HEK293 (cell line): ENCODE measurements around the gene CD44.

ENCODE experiments used
- CTCF ChIA-PET: fragments of 350-600 bp; formaldehyde crosslinking; extraction: SDS; loops from one replicate; lab custom pipeline; 2021; ENCODE audit warnings: antibody characterized with exemption; lab: Yijun Ruan, JAX
- POLR2A ChIA-PET: fragments of 300-600 bp; formaldehyde crosslinking; extraction: SDS; loops from one replicate; lab custom pipeline; 2020; ENCODE audit warnings: antibody characterized with exemption, inconsistent platforms; lab: Yijun Ruan, JAX
- H3K27ac ChIP-seq: fragments of 200-500 bp; sonication (Bioruptor generic); 2 replicates; pipeline ENCODE4 v1.5.1; 2014; ENCODE audit warnings: low read depth, low read length, control low read depth, inconsistent platforms; ENCODE audit errors: extremely low read depth
- H3K36me3 ChIP-seq, 2 experiments: fragments of 200-500 bp in 1 of 2; sonication (Bioruptor generic) in 1 of 2; 1 replicate in 1 of 2; 2 replicates in 1 of 2; pipeline ENCODE4 v1.5.1; 2014 to 2017; ENCODE audit warnings: inconsistent platforms in 2 of 2, low read length in 2 of 2; ENCODE audit not compliant: control insufficient read depth in 2 of 2, insufficient read depth in 1 of 2
- H3K4me1 ChIP-seq: fragments of 200-500 bp; sonication (Bioruptor generic); 2 replicates; pipeline ENCODE4 v1.5.1; 2014; ENCODE audit warnings: mild to moderate bottlenecking, low read length, inconsistent platforms; ENCODE audit not compliant: control insufficient read depth, insufficient read depth
- H3K4me3 ChIP-seq: 2 replicates; pipeline ENCODE4 v1.5.1; 2011; ENCODE audit warnings: low read depth, mild to moderate bottlenecking, control low read depth, low read length, moderate library complexity
- H3K9me3 ChIP-seq: fragments of 200-500 bp; sonication (Bioruptor generic); 2 replicates; pipeline ENCODE4 v1.5.1; 2014; ENCODE audit warnings: low read depth, low read length, inconsistent platforms; ENCODE audit not compliant: control insufficient read depth, insufficient read depth
- BCL11A ChIP-seq: fragments of 450-650 bp; formaldehyde crosslinking; IDR thresholded peaks from 2 replicates; pipeline ENCODE4 v1.5.1; 2016; ENCODE audit warnings: low read depth, missing biosample characterization, missing genetic modification characterization
- EGR2 ChIP-seq: fragments of 450-650 bp; formaldehyde crosslinking; IDR thresholded peaks from 2 replicates; pipeline ENCODE4 v1.5.1; 2016; ENCODE audit warnings: low read depth, missing biosample characterization, missing genetic modification characterization
- HOXC10 ChIP-seq: sonication (generic); formaldehyde crosslinking; IDR thresholded peaks from 2 replicates; pipeline ENCODE4 v1.8.1; 2023; ENCODE audit warnings: mild to moderate bottlenecking, missing genetic modification reagents
- IKZF3 ChIP-seq: fragments of 450-650 bp; IDR thresholded peaks from 2 replicates; pipeline ENCODE4 v1.5.0; 2018; ENCODE audit warnings: missing biosample characterization, mild to moderate bottlenecking, missing genetic modification characterization, moderate library complexity
- KLF8 ChIP-seq: fragments of 450-650 bp; formaldehyde crosslinking; IDR thresholded peaks from 2 replicates; pipeline ENCODE4 v1.5.1; 2016; ENCODE audit warnings: missing biosample characterization, missing genetic modification characterization
- PBX3 ChIP-seq: sonication (generic); formaldehyde crosslinking; IDR thresholded peaks from 2 replicates; pipeline ENCODE4 v1.8.1; 2022; ENCODE audit warnings: mild to moderate bottlenecking, moderate library complexity, missing genetic modification reagents
- PRDM1 ChIP-seq: fragments of 450-650 bp; formaldehyde crosslinking; IDR thresholded peaks from 2 replicates; pipeline ENCODE4; 2016; ENCODE audit warnings: missing biosample characterization, missing genetic modification characterization
- REST ChIP-seq: fragments of 450-650 bp; formaldehyde crosslinking; IDR thresholded peaks from 2 replicates; pipeline ENCODE4 v1.5.1; 2016; ENCODE audit warnings: missing biosample characterization, missing genetic modification characterization
- SCRT1 ChIP-seq: fragments of 450-650 bp; formaldehyde crosslinking; IDR thresholded peaks from 2 replicates; pipeline ENCODE4 v1.5.1; 2016; ENCODE audit warnings: missing biosample characterization, missing genetic modification characterization, borderline replicate concordance
- SCRT2 ChIP-seq: fragments of 450-650 bp; formaldehyde crosslinking; IDR thresholded peaks from 2 replicates; pipeline ENCODE4 v1.5.1; 2016; ENCODE audit warnings: missing biosample characterization, missing genetic modification characterization
- SP7 ChIP-seq: fragments of 450-650 bp; formaldehyde crosslinking; IDR thresholded peaks from 2 replicates; pipeline ENCODE4 v1.5.1; 2016; ENCODE audit warnings: missing biosample characterization, missing genetic modification characterization
- WT1 ChIP-seq: fragments of 450-650 bp; formaldehyde crosslinking; IDR thresholded peaks from 2 replicates; pipeline ENCODE4 v1.5.1; 2016; ENCODE audit warnings: missing biosample characterization, missing genetic modification characterization
- ZBTB10 ChIP-seq: fragments of 450-650 bp; formaldehyde crosslinking; IDR thresholded peaks from 2 replicates; pipeline ENCODE4 v1.5.1; 2016; ENCODE audit warnings: missing biosample characterization, missing genetic modification characterization
- ZBTB26 ChIP-seq: fragments of 450-650 bp; formaldehyde crosslinking; optimal IDR thresholded peaks from 2 replicates; pipeline ENCODE3; 2016; ENCODE audit warnings: missing biosample characterization, mild to moderate bottlenecking, missing genetic modification characterization
- ZBTB49 ChIP-seq: fragments of 450-650 bp; formaldehyde crosslinking; IDR thresholded peaks from 2 replicates; pipeline ENCODE4 v1.5.1; 2016; ENCODE audit warnings: missing biosample characterization, missing genetic modification characterization, low read depth
- ZBTB8A ChIP-seq: fragments of 450-650 bp; formaldehyde crosslinking; IDR thresholded peaks from 2 replicates; pipeline ENCODE4 v1.5.1; 2016; ENCODE audit warnings: missing biosample characterization, missing genetic modification characterization
- ZNF214 ChIP-seq: fragments of 450-650 bp; formaldehyde crosslinking; IDR thresholded peaks from 2 replicates; pipeline ENCODE4 v1.5.1; 2017; ENCODE audit warnings: missing biosample characterization, mild to moderate bottlenecking, missing genetic modification characterization, borderline replicate concordance
- ZNF221 ChIP-seq: fragments of 450-650 bp; formaldehyde crosslinking; IDR thresholded peaks from 2 replicates; pipeline ENCODE4 v1.5.1; 2017; ENCODE audit warnings: missing biosample characterization, missing genetic modification characterization, borderline replicate concordance
- ZNF302 ChIP-seq: fragments of 450-650 bp; formaldehyde crosslinking; IDR thresholded peaks from 2 replicates; pipeline ENCODE4 v1.5.1; 2016; ENCODE audit warnings: missing biosample characterization, missing genetic modification characterization, low read depth
- ZNF354C ChIP-seq: fragments of 450-650 bp; formaldehyde crosslinking; IDR thresholded peaks from 2 replicates; pipeline ENCODE4 v1.5.1; 2016; ENCODE audit warnings: missing biosample characterization, missing genetic modification characterization, low read depth, borderline replicate concordance
- ZNF48 ChIP-seq: fragments of 450-650 bp; formaldehyde crosslinking; IDR thresholded peaks from 2 replicates; pipeline ENCODE4 v1.5.1; 2016; ENCODE audit warnings: missing biosample characterization, missing genetic modification characterization
- ZNF654 ChIP-seq: fragments of 450-650 bp; formaldehyde crosslinking; IDR thresholded peaks from 2 replicates; pipeline ENCODE4 v1.5.1; 2016; ENCODE audit warnings: low read depth, missing biosample characterization, missing genetic modification characterization
- ZNF664 ChIP-seq: fragments of 450-650 bp; formaldehyde crosslinking; IDR thresholded peaks from 2 replicates; pipeline ENCODE4 v1.5.1; 2016; ENCODE audit warnings: missing biosample characterization, missing genetic modification characterization
- ZNF701 ChIP-seq: fragments of 450-650 bp; formaldehyde crosslinking; IDR thresholded peaks from 2 replicates; pipeline ENCODE4 v1.5.1; 2016; ENCODE audit warnings: missing biosample characterization, missing genetic modification characterization
- ZNF785 ChIP-seq: fragments of 450-650 bp; formaldehyde crosslinking; IDR thresholded peaks from 2 replicates; pipeline ENCODE4 v1.5.1; 2016; ENCODE audit warnings: missing biosample characterization, missing genetic modification characterization
- ZNF792 ChIP-seq: fragments of 450-650 bp; formaldehyde crosslinking; IDR thresholded peaks from 2 replicates; pipeline ENCODE4 v1.5.1; 2016; ENCODE audit warnings: missing biosample characterization, missing genetic modification characterization
- ZSCAN16 ChIP-seq: fragments of 450-650 bp; formaldehyde crosslinking; IDR thresholded peaks from 2 replicates; pipeline ENCODE4 v1.5.1; 2016; ENCODE audit warnings: missing biosample characterization, missing genetic modification characterization

CD44 gene

GRCh38 chr11:35135222-35135621 lies 3.7 kb upstream of the CD44 start:
- no peak overlapping the region for H3K4me3 ChIP-seq
- CTCF ChIA-PET = no interaction called here
- H3K4me1 ChIP-seq = no peaks in the 10 kb centered on the region
- POLR2A ChIA-PET = no interaction called here
- no peak overlapping the region for H3K27ac ChIP-seq
- H3K9me3 ChIP-seq = no peaks in the 10 kb centered on the region
- no peaks in the 10 kb centered on the region for H3K36me3 ChIP-seq
- TF ChIP-seq ZBTB8A (tag by site-specific recombination) (no peak), HOXC10 (CRISPR knock-in tag) (no peak), ZNF214 (tag by site-specific recombination) (no peak), PRDM1 (tag by site-specific recombination) (no peak), ZNF48 (no peak), ZNF792 (tag by site-specific recombination) (no peak), SP7 (tag by site-specific recombination) (no peak), ZBTB49 (tag by site-specific recombination) (no peak), ZBTB26 (tag by site-specific recombination) (no peak), PBX3 (CRISPR knock-in tag) (no peak), ZNF664 (no peak), ZNF701 (no peak)

GRCh38 chr11:35136311-35136710 lies 2.7 kb upstream of the CD44 start:
- ChIA-PET CTCF (no interaction called here), POLR2A (no interaction called here)
- no peak overlapping the region for H3K27ac ChIP-seq
- H3K36me3 ChIP-seq = no peaks in the 10 kb centered on the region
- no peak overlapping the region for H3K4me3 ChIP-seq
- H3K9me3 ChIP-seq = no peaks in the 10 kb centered on the region
- H3K4me1 ChIP-seq = no peaks in the 10 kb centered on the region
- no peak for TF ChIP-seq ZNF654
- TF ChIP-seq ZBTB10 = no peak
- TF ChIP-seq ZNF354C (tag by site-specific recombination) = no peak
- TF ChIP-seq WT1 = no peak
- TF ChIP-seq ZSCAN16 (tag by site-specific recombination) = no peak
- no peak for TF ChIP-seq ZNF785 (tag by site-specific recombination)
- TF ChIP-seq IKZF3 (tag by site-specific recombination) = no peak
- TF ChIP-seq ZNF214 (tag by site-specific recombination) = no peak
- TF ChIP-seq ZNF221 (tag by site-specific recombination) = no peak
- TF ChIP-seq ZNF302 = no peak
- TF ChIP-seq SCRT1 (tag by site-specific recombination) = no peak
- TF ChIP-seq SCRT2 (tag by site-specific recombination) = no peak
- TF ChIP-seq REST (tag by site-specific recombination) = no peak
- no peak for TF ChIP-seq EGR2
- TF ChIP-seq BCL11A = no peak
- TF ChIP-seq KLF8 (tag by site-specific recombination) = no peak
